Measurements from ENCODE around the gene ANKRD27. TPM values are rescaled to one million over a fixed set of nuclear protein-coding genes. Genes with fewer than 3 reads are reported as not detected.
A peak's percentile ranks its signal among the peaks of the same experiment; 100 is the strongest.
"Not testable (repeated sequence)": the region's sequence is repeated elsewhere in the genome, so short reads cannot be mapped to it uniquely, and the experiment has no call there.

ANKRD27 gene
- total RNA-seq, 1 donor from 2014 or later = 37.0 TPM

GRCh38 chr19:32717496-32717895 is 42.5 kb upstream of the ANKRD27 start:
- DNase-seq (ENCODE audit: extremely low spot score, unreplicated experiment) = no peak
- Mint-ChIP-seq H3K27ac (no peak overlapping the region), H3K9me3 (peaks cover 4% of the 10 kb centered on the region), H3K27me3 (no peaks in the 10 kb centered on the region), H3K4me1 (ENCODE audit: unreplicated experiment) (peaks cover 6% of the 10 kb centered on the region), H3K36me3 (peaks cover 11% of the 10 kb centered on the region), H3K4me3 (no peak overlapping the region)
- no peak for TF ChIP-seq CTCF (conservative IDR thresholded peaks at IDR 0.05)

- H3K27ac Mint-ChIP-seq; H3K4me3 Mint-ChIP-seq; H3K4me1 Mint-ChIP-seq (ENCODE audit: unreplicated experiment); DNase-seq (ENCODE audit: extremely low spot score, unreplicated experiment); H3K9me3 Mint-ChIP-seq; H3K27me3 Mint-ChIP-seq: not testable (repeated sequence)
- peaks cover 12% of the 10 kb centered on the region for H3K36me3 Mint-ChIP-seq
Measured at GRCh38 chr19:32716203-32716602, 41.2 kb upstream of the ANKRD27 start.

- DNase-seq (ENCODE audit: extremely low spot score, unreplicated experiment) = no peak
- TF ChIP-seq CTCF (conservative IDR thresholded peaks at IDR 0.05) = no peak
- no peaks in the 10 kb centered on the region for H3K9me3 Mint-ChIP-seq
- H3K4me3 Mint-ChIP-seq = no peak overlapping the region
- H3K4me1 Mint-ChIP-seq (ENCODE audit: unreplicated experiment) = no peaks in the 10 kb centered on the region
- H3K27ac Mint-ChIP-seq = no peak overlapping the region
- no peaks in the 10 kb centered on the region for H3K27me3 Mint-ChIP-seq
- H3K36me3 Mint-ChIP-seq = peaks cover 20% of the 10 kb centered on the region
Measured at GRCh38 chr19:32711747-32712146, 36.8 kb upstream of the ANKRD27 start.

GRCh38 chr19:32709032-32709431 is 34.1 kb upstream of the ANKRD27 start:
- Mint-ChIP-seq H3K9me3 (peaks cover 4% of the 10 kb centered on the region), H3K4me1 (ENCODE audit: unreplicated experiment) (no peaks in the 10 kb centered on the region), H3K36me3 (peaks cover 29% of the 10 kb centered on the region), H3K27me3 (no peaks in the 10 kb centered on the region), H3K27ac (no peak overlapping the region), H3K4me3 (no peak overlapping the region)
- TF ChIP-seq CTCF (conservative IDR thresholded peaks at IDR 0.05) = no peak
- no peak for DNase-seq (ENCODE audit: extremely low spot score, unreplicated experiment)

GRCh38 chr19:32708457-32708856 is 33.5 kb upstream of the ANKRD27 start:
- no peak for DNase-seq (ENCODE audit: extremely low spot score, unreplicated experiment)
- H3K27me3 Mint-ChIP-seq = no peaks in the 10 kb centered on the region
- H3K27ac Mint-ChIP-seq = no peak overlapping the region
- H3K4me3 Mint-ChIP-seq = no peak overlapping the region
- H3K4me1 Mint-ChIP-seq (ENCODE audit: unreplicated experiment) = no peaks in the 10 kb centered on the region
- H3K9me3 Mint-ChIP-seq = peaks cover 4% of the 10 kb centered on the region
- H3K36me3 Mint-ChIP-seq = peaks cover 33% of the 10 kb centered on the region
- TF ChIP-seq CTCF (conservative IDR thresholded peaks at IDR 0.05) = no peak

GRCh38 chr19:32704006-32704405 is 29.0 kb upstream of the ANKRD27 start:
- H3K4me1 Mint-ChIP-seq (ENCODE audit: unreplicated experiment); H3K9me3 Mint-ChIP-seq; H3K27ac Mint-ChIP-seq; DNase-seq (ENCODE audit: extremely low spot score, unreplicated experiment); H3K4me3 Mint-ChIP-seq; H3K27me3 Mint-ChIP-seq: not testable (repeated sequence)
- peaks cover 38% of the 10 kb centered on the region for H3K36me3 Mint-ChIP-seq

- Mint-ChIP-seq H3K4me1 (ENCODE audit: unreplicated experiment) (peaks cover 5% of the 10 kb centered on the region), H3K4me3 (no peak overlapping the region), H3K9me3 (peaks cover 4% of the 10 kb centered on the region), H3K36me3 (peaks cover 52% of the 10 kb centered on the region), H3K27me3 (no peaks in the 10 kb centered on the region), H3K27ac (peak overlapping the region; percentile 94)
- no peak for TF ChIP-seq CTCF (conservative IDR thresholded peaks at IDR 0.05)
- DNase-seq (ENCODE audit: extremely low spot score, unreplicated experiment) = no peak
Measured at GRCh38 chr19:32702010-32702409, 27.0 kb upstream of the ANKRD27 start.

- not testable (repeated sequence) for H3K4me1 Mint-ChIP-seq (ENCODE audit: unreplicated experiment); H3K4me3 Mint-ChIP-seq; H3K27ac Mint-ChIP-seq
Measured at GRCh38 chr19:32700129-32700528, 25.1 kb upstream of the ANKRD27 start.

GRCh38 chr19:32696771-32697170 is 21.8 kb upstream of the ANKRD27 start:
- Mint-ChIP-seq H3K36me3 (peaks cover 52% of the 10 kb centered on the region), H3K4me1 (ENCODE audit: unreplicated experiment) (peaks cover 19% of the 10 kb centered on the region)
- DNase-seq (ENCODE audit: extremely low spot score, unreplicated experiment); H3K27ac Mint-ChIP-seq; H3K9me3 Mint-ChIP-seq; H3K4me3 Mint-ChIP-seq; H3K27me3 Mint-ChIP-seq: not testable (repeated sequence)

More at GRCh38 chr19:32700129-32700528, 25.1 kb upstream of the ANKRD27 start:
- not testable (repeated sequence) for H3K27me3 Mint-ChIP-seq; H3K9me3 Mint-ChIP-seq; DNase-seq (ENCODE audit: extremely low spot score, unreplicated experiment)
- H3K36me3 Mint-ChIP-seq = peaks cover 54% of the 10 kb centered on the region

Measured in type B pancreatic cell (in vitro differentiated cells).